Memory B cell (primary cell): Measurements from ENCODE around the gene HIBADH.
"Not testable (repeated sequence)": the region's sequence is repeated elsewhere in the genome, so short reads cannot be mapped to it uniquely, and the experiment has no call there.

Experiments
- ATAC-seq: fragments of 150-1000 bp; cut with Tn5 transposase; 2 replicates; pipeline ENCODE4 v1.10.0; 2021; ENCODE audit warnings: low read depth, mild to moderate bottlenecking, moderate library complexity
- DNase-seq, 2 donors: peaks; one replicate each; pipeline ENCODE4 v3.0.0; 2022; ENCODE audit warnings: low spot score in 2 of 2
- H3K27ac Mint-ChIP-seq: one replicate; pipeline ENCODE4 v1.8.0; 2022; ENCODE audit warnings: mild to moderate bottlenecking, moderate library complexity, mixed read lengths
- H3K27me3 Mint-ChIP-seq: one replicate; pipeline ENCODE4 v1.8.0; 2022; ENCODE audit warnings: mixed read lengths
- H3K36me3 Mint-ChIP-seq: one replicate; pipeline ENCODE4 v1.8.0; 2022; ENCODE audit warnings: mild to moderate bottlenecking, mixed read lengths
- H3K4me1 Mint-ChIP-seq: one replicate; pipeline ENCODE4 v1.8.0; 2022; ENCODE audit warnings: mixed read lengths
- H3K4me3 Mint-ChIP-seq: one replicate; pipeline ENCODE4 v1.8.0; 2022; ENCODE audit warnings: mild to moderate bottlenecking, moderate library complexity, mixed read lengths
- H3K9me3 Mint-ChIP-seq: one replicate; pipeline ENCODE4 v1.8.0; 2022; ENCODE audit warnings: mixed read lengths

HIBADH gene

GRCh38 chr7:27639048-27639447 is 23.6 kb downstream of the HIBADH start:
- H3K36me3 Mint-ChIP-seq, result peaks cover 11% of the 10 kb centered on the region
- H3K4me1 Mint-ChIP-seq, result peaks cover 15% of the 10 kb centered on the region

GRCh38 chr7:27636326-27637006 is 26.2 kb downstream of the HIBADH start:
- no peak overlapping the region for H3K4me3 Mint-ChIP-seq
- H3K9me3 Mint-ChIP-seq, result peaks cover 1% of the 10 kb centered on the region
- H3K27me3 Mint-ChIP-seq, result no peaks in the 10 kb centered on the region
- H3K27ac Mint-ChIP-seq, result no peak overlapping the region
- ATAC-seq (no peak), DNase-seq (no peak)
- H3K4me1 Mint-ChIP-seq, result peaks cover 15% of the 10 kb centered on the region
- peaks cover 11% of the 10 kb centered on the region for H3K36me3 Mint-ChIP-seq

More at GRCh38 chr7:27639048-27639447, 23.6 kb downstream of the HIBADH start:
- DNase-seq, H3K27me3 Mint-ChIP-seq, H3K27ac Mint-ChIP-seq, H3K9me3 Mint-ChIP-seq, ATAC-seq, H3K4me3 Mint-ChIP-seq: not testable (repeated sequence)

GRCh38 chr7:27635728-27636127 is 27.0 kb downstream of the HIBADH start:
- peaks cover 13% of the 10 kb centered on the region for H3K36me3 Mint-ChIP-seq
- H3K27ac Mint-ChIP-seq, result no peak overlapping the region
- ATAC-seq (no peak), DNase-seq (no peak)
- no peaks in the 10 kb centered on the region for H3K27me3 Mint-ChIP-seq
- H3K4me3 Mint-ChIP-seq, result no peak overlapping the region
- H3K9me3 Mint-ChIP-seq, result peaks cover 1% of the 10 kb centered on the region
- peaks cover 15% of the 10 kb centered on the region for H3K4me1 Mint-ChIP-seq

DNA sequence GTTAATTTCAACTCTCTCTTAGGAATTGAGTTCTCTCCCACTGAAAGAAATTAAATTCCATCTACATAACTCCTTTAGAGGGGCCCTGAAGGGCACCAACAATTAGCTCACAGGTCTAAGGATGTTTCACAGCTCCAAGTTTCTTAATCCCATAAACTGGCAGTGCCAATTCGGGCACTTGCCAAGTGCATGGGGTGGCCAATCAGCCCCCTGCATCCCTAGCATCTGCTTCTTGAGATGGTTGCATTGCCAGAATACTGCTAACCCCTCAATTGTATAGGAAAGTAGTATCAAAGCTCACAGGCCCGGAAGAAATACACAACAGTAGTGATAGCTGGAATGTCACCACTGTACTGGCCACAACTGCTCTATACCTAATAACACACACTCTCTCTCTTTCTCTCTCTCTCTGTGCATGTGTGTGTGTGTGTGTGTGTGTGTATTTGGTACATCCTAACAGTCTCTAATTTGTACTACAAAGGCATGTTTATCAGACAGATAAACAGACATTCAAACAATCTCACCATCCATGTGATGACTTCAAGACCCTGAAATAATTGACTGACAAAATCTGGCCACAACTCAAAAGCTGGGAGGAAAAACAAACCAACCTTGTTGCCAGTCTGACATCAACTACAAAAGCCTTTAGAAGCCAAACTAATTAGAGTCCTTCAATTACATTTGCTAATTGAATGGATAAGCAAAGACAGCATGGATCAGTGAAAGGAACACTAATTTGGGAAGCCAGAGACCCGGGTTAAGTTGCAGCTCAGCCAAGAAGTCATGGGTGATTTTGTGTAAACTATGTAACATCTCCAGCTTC is 27.8 kb downstream of the HIBADH start:
- Mint-ChIP-seq H3K27ac (no peak overlapping the region), H3K36me3 (peaks cover 13% of the 10 kb centered on the region), H3K27me3 (no peaks in the 10 kb centered on the region), H3K4me3 (no peak overlapping the region), H3K9me3 (peaks cover 1% of the 10 kb centered on the region), H3K4me1 (peaks cover 15% of the 10 kb centered on the region)
- DNase-seq, result no peak
- ATAC-seq, result no peak

GRCh38 chr7:27633062-27633461 is 29.6 kb downstream of the HIBADH start:
- H3K36me3 Mint-ChIP-seq, result peaks cover 3% of the 10 kb centered on the region
- H3K9me3 Mint-ChIP-seq, result no peaks in the 10 kb centered on the region
- H3K4me3 Mint-ChIP-seq, result no peak overlapping the region

DNA sequence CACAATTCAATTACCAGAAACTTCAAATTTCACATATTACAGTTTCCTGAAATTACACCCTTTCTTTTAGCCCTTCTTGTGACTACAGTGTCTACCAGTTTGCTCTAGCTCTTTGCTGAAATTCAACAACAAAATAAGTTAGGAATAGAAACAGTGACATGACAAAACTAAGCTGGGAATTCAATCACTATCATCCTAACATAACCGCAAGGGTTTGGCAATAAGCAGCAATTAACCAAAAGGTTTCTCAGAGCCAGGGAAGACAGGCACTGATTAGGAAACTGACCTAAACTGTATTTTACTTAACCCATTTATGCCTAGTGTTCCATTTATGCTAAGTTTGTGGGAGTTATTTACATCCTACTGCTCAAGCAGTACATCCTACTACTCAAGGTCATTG is 31.3 kb downstream of the HIBADH start:
- ATAC-seq (no peak), DNase-seq (no peak)
- no peaks in the 10 kb centered on the region for H3K9me3 Mint-ChIP-seq
- peaks cover 9% of the 10 kb centered on the region for H3K36me3 Mint-ChIP-seq
- no peak overlapping the region for H3K4me3 Mint-ChIP-seq
- H3K4me1 Mint-ChIP-seq, result peaks cover 3% of the 10 kb centered on the region
- no peak overlapping the region for H3K27ac Mint-ChIP-seq
- no peaks in the 10 kb centered on the region for H3K27me3 Mint-ChIP-seq

More at GRCh38 chr7:27633062-27633461, 29.6 kb downstream of the HIBADH start:
- H3K4me1 Mint-ChIP-seq, result peaks cover 5% of the 10 kb centered on the region
- H3K27ac Mint-ChIP-seq, result no peak overlapping the region
- no peaks in the 10 kb centered on the region for H3K27me3 Mint-ChIP-seq
- no peak for ATAC-seq
- no peak for DNase-seq

GRCh38 chr7:27627146-27627545 is 35.5 kb downstream of the HIBADH start:
- no peaks in the 10 kb centered on the region for H3K27me3 Mint-ChIP-seq
- no peak overlapping the region for H3K27ac Mint-ChIP-seq
- H3K4me3 Mint-ChIP-seq, result no peak overlapping the region
- H3K4me1 Mint-ChIP-seq, result peaks cover 3% of the 10 kb centered on the region
- H3K36me3 Mint-ChIP-seq, result peaks cover 24% of the 10 kb centered on the region
- DNase-seq (no peak), ATAC-seq (no peak)
- H3K9me3 Mint-ChIP-seq, result peaks cover 12% of the 10 kb centered on the region

GRCh38 chr7:27619492-27619891 is 43.2 kb downstream of the HIBADH start:
- DNase-seq, result no peak
- Mint-ChIP-seq H3K4me1 (no peaks in the 10 kb centered on the region), H3K27me3 (no peaks in the 10 kb centered on the region), H3K4me3 (no peak overlapping the region), H3K9me3 (peaks cover 26% of the 10 kb centered on the region), H3K36me3 (peaks cover 48% of the 10 kb centered on the region), H3K27ac (no peak overlapping the region)
- no peak for ATAC-seq

DNA sequence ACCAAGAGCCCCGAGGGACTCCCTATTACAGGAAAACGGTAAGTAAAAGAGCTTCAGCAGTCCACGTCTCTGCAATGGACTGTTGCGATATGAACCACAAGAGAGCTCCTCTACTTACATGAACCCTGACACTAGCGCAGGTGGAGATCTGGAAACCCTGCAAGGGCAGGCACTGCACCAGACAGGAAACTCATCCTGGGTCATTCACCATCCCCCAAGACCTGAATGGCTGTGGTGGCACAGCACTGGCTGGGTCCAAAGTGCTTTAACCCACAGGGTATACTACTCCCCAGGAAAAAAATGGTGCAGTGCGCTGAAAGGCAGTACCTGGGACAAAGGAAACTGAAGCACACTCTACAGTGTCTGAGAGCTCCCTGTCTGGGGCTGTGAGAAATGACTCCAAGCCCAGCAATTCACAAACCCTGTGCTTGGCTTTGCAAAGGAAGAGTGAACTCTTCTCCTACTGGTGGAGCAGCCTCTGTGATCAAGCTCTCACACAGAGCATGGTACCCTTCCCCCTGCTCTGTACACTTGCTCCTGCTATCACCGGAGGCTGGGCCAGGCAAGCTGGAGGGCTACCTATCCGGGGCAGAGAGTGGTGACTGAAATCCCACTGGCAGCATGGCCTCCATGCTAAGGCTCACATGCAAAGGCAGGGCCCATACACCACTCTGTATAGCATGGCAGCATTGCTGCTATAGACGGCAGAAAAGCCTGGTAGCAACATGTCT is 44.9 kb downstream of the HIBADH start:
- no peaks in the 10 kb centered on the region for H3K27me3 Mint-ChIP-seq
- H3K4me1 Mint-ChIP-seq, result no peaks in the 10 kb centered on the region
- no peak for ATAC-seq
- H3K27ac Mint-ChIP-seq, result no peak overlapping the region
- peaks cover 42% of the 10 kb centered on the region for H3K36me3 Mint-ChIP-seq
- H3K4me3 Mint-ChIP-seq, result no peak overlapping the region
- peaks cover 19% of the 10 kb centered on the region for H3K9me3 Mint-ChIP-seq
- DNase-seq, result no peak

- no peak overlapping the region for H3K4me3 Mint-ChIP-seq
- no peak for ATAC-seq
- no peaks in the 10 kb centered on the region for H3K4me1 Mint-ChIP-seq
- H3K27ac Mint-ChIP-seq, result no peak overlapping the region
- H3K9me3 Mint-ChIP-seq, result peaks cover 13% of the 10 kb centered on the region
- no peaks in the 10 kb centered on the region for H3K27me3 Mint-ChIP-seq
- no peak for DNase-seq
- H3K36me3 Mint-ChIP-seq, result peaks cover 34% of the 10 kb centered on the region
Measured at GRCh38 chr7:27616914-27617548, 45.7 kb downstream of the HIBADH start.

DNA sequence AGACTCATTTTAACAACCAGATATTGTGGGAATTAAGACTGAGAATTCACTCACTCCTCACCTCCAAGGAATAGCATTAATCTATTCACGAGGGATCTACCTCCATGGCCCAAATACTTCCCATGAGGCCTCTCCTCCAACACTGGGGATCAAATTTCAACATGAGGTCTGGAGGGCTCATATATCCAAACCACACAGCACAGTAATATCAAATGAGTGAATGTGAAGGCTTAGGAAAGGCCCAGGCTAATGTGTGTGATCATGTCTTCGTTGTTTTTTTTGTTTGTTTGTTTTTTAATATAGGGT is 46.5 kb downstream of the HIBADH start:
- Mint-ChIP-seq H3K27me3 (no peaks in the 10 kb centered on the region), H3K9me3 (peaks cover 13% of the 10 kb centered on the region), H3K27ac (no peak overlapping the region), H3K4me3 (no peak overlapping the region), H3K36me3 (peaks cover 30% of the 10 kb centered on the region), H3K4me1 (no peaks in the 10 kb centered on the region)
- DNase-seq (no peak), ATAC-seq (no peak)

GRCh38 chr7:27615420-27616185 is 47.1 kb downstream of the HIBADH start:
- no peak overlapping the region for H3K27ac Mint-ChIP-seq
- H3K4me1 Mint-ChIP-seq, result no peaks in the 10 kb centered on the region
- DNase-seq (no peak), ATAC-seq (no peak)
- H3K9me3 Mint-ChIP-seq, result peaks cover 11% of the 10 kb centered on the region
- peaks cover 26% of the 10 kb centered on the region for H3K36me3 Mint-ChIP-seq
- no peaks in the 10 kb centered on the region for H3K27me3 Mint-ChIP-seq
- no peak overlapping the region for H3K4me3 Mint-ChIP-seq

DNA sequence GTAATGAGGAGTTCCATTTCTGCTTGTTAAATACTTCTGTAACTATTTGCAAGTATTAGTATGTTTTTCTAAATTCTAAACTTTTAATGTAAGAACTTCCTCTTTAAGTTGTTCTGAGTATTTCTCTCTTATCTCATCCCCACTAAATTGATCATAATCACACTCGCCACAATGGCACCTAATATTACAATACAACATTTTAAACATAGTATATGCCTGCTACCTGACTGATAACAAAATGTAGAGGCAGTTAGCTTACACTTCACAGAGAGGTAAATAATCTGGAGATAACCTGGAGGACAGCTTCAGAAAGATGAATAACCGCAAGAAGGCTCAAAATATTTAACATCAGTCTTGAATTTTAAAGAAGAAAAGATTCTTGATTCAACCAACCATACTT is 48.6 kb downstream of the HIBADH start:
- Mint-ChIP-seq H3K4me3 (no peak overlapping the region), H3K4me1 (no peaks in the 10 kb centered on the region)

More for the DNA sequence above, 48.6 kb downstream of the HIBADH start:
- peaks cover 2% of the 10 kb centered on the region for H3K9me3 Mint-ChIP-seq
- DNase-seq, result no peak
- no peaks in the 10 kb centered on the region for H3K27me3 Mint-ChIP-seq
- no peak overlapping the region for H3K27ac Mint-ChIP-seq
- peaks cover 18% of the 10 kb centered on the region for H3K36me3 Mint-ChIP-seq
- ATAC-seq, result no peak
